HG03280 (cell line): ENCODE measurements around the gene SELENOP.
"Not testable (repeated sequence)": the region's sequence is repeated elsewhere in the genome, so short reads cannot be mapped to it uniquely, and the experiment has no call there.

Experiments used
- ATAC-seq: cut with Tn5 transposase; IDR thresholded peaks from one replicate; pipeline ENCODE4 v1.9.1; 2021; ENCODE audit warnings: mild to moderate bottlenecking, moderate library complexity; ENCODE audit not compliant: unreplicated experiment

The SELENOP gene

GRCh38 chr5:42826757-42827515, 15.2 kb upstream of the SELENOP start:
- no peak for ATAC-seq

GRCh38 chr5:42825422-42826148, 13.9 kb upstream of the SELENOP start:
- no peak for ATAC-seq

- ATAC-seq = no peak
Measured at GRCh38 chr5:42824347-42824976, 12.8 kb upstream of the SELENOP start.

- ATAC-seq = no peak
Measured at GRCh38 chr5:42822548-42822947, 10.9 kb upstream of the SELENOP start.

- ATAC-seq = no peak
Measured at GRCh38 chr5:42819745-42820144, 8.1 kb upstream of the SELENOP start.

GRCh38 chr5:42816546-42816945, 4.9 kb upstream of the SELENOP start:
- ATAC-seq = not testable (repeated sequence)

- ATAC-seq = no peak
Measured at GRCh38 chr5:42813533-42813932, 1.8 kb upstream of the SELENOP start.

GRCh38 chr5:42812620-42813019, 928 bp upstream of the SELENOP start:
- no peak for ATAC-seq

- ATAC-seq = no peak
Measured at GRCh38 chr5:42810834-42811590, 680 bp downstream of the SELENOP start.

GRCh38 chr5:42808888-42809611, 2.6 kb downstream of the SELENOP start:
- ATAC-seq = no peak

GRCh38 chr5:42807722-42808447, 3.8 kb downstream of the SELENOP start:
- no peak for ATAC-seq

- no peak for ATAC-seq
Measured at GRCh38 chr5:42806701-42807262, 4.9 kb downstream of the SELENOP start.

- no peak for ATAC-seq
Measured at GRCh38 chr5:42806004-42806700, 5.5 kb downstream of the SELENOP start.

GRCh38 chr5:42804717-42805339, 6.9 kb downstream of the SELENOP start:
- ATAC-seq = no peak

GRCh38 chr5:42801516-42802166, 10.1 kb downstream of the SELENOP start:
- no peak for ATAC-seq

GRCh38 chr5:42800748-42801330, 10.9 kb downstream of the SELENOP start:
- ATAC-seq = no peak

GRCh38 chr5:42799668-42800114, 12.0 kb downstream of the SELENOP start:
- no peak for ATAC-seq

- ATAC-seq = no peak
Measured at GRCh38 chr5:42799241-42799608, 12.5 kb downstream of the SELENOP start.
